ENCODE data around the gene MARCHF10.

MARCHF10 gene

DNA sequence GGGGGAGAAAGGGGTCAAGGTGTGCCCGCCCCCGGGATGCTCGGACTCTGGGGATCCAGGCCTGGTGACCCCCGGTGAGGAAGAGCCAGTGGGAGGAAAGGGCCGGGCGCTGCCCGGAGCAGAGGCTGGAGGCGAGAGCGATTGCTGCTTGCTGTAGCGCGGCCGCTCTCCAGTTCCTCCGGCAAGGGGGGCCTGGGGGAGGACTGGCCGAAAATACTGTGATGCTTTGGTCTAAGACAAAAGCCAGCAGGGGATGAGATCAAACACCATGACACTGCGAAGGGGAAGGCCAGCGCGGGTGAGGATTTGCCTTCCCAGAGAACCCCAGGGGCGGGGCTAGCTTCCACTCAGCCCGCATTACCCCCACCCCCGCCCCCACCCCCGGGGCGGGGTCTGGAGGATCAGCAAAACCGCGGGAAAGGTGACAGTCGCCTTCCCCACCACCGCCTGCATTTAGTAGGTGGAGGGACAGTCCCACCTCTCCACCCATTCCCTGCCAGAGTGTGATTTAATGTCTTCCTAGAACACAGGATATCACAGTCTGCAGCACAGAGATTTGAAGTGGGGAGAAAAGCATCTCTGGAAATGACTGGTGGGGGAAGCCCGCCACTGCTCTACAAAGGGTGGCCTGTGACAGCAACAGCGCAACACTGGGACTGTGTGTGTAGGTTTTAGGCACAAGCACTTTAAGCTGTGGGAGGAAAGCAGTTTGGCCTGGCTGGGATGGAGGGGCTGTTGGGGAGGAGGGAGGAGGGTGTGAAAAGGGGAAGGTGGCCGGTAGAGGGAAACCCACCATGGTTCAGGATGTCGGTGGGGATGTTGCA, 154.9 kb downstream of the MARCHF10 start:
- H3K9ac ChIP-seq (ENCODE audit: low read length), result peak overlapping the region; percentile 78
- 0 out of 2 replicates have a peak, but pooled peaks cover 2% of the 10 kb centered on the region for H3K9me3 ChIP-seq (ENCODE audit: control insufficient read depth, insufficient read depth, low read depth, low read length)
- H3K27ac ChIP-seq (ENCODE audit: low read depth, low read length), result peak overlapping the region; percentile 84; the same call in 1 of the 2 replicates
- no peaks in the 10 kb centered on the region for H3K36me3 ChIP-seq (ENCODE audit: control insufficient read depth, insufficient read depth, low read length)
- H3K4me1 ChIP-seq (ENCODE audit: control insufficient read depth, insufficient read depth, low read length), result peaks cover 26% of the 10 kb centered on the region
- H3K4me3 ChIP-seq (ENCODE audit: low read depth, low read length), result peak overlapping the region; percentile 79
- H3K27me3 ChIP-seq (ENCODE audit: control insufficient read depth, insufficient read depth, low read length), result no peaks in the 10 kb centered on the region; the same call in 1 of the 2 replicates

- Histone ChIP-seq H3K4me1 (ENCODE audit: control insufficient read depth, insufficient read depth, low read length) (peaks cover 26% of the 10 kb centered on the region), H3K27ac (ENCODE audit: low read depth, low read length) (peak overlapping the region; percentile 84; the same call in 1 of the 2 replicates), H3K9me3 (ENCODE audit: control insufficient read depth, insufficient read depth, low read depth, low read length) (0 out of 2 replicates have a peak, but pooled peaks cover 2% of the 10 kb centered on the region), H3K36me3 (ENCODE audit: control insufficient read depth, insufficient read depth, low read length) (no peaks in the 10 kb centered on the region), H3K4me3 (ENCODE audit: low read depth, low read length) (peak overlapping the region; percentile 79), H3K9ac (ENCODE audit: low read length) (peak overlapping the region; percentile 81), H3K27me3 (ENCODE audit: control insufficient read depth, insufficient read depth, low read length) (no peaks in the 10 kb centered on the region; the same call in 1 of the 2 replicates)
Measured at GRCh38 chr17:62652251-62653001, 155.7 kb downstream of the MARCHF10 start.

Measured in HUES6 (cell line).